NCI-H1105 (cell line): ENCODE results near the gene SERPINE2.
A peak's percentile ranks its signal among the peaks of the same experiment; 100 is the strongest.
"Not testable (repeated sequence)": the region's sequence is repeated elsewhere in the genome, so short reads cannot be mapped to it uniquely, and the experiment has no call there.

ENCODE experiments used
- DNase-seq: peaks from one replicate; lab custom pipeline; 2025; lab: John Stamatoyannopoulos, UW

The SERPINE2 gene

GRCh38 chr2:224011837-224012236, 27.2 kb downstream of the SERPINE2 start:
- no peak for DNase-seq

GRCh38 chr2:224009605-224010315, 29.3 kb downstream of the SERPINE2 start:
- DNase-seq: no peak

GRCh38 chr2:224008702-224009261, 30.3 kb downstream of the SERPINE2 start:
- no peak for DNase-seq

GRCh38 chr2:224004105-224004695, 34.9 kb downstream of the SERPINE2 start:
- DNase-seq: no peak

- not testable (repeated sequence) for DNase-seq
Measured at GRCh38 chr2:224000662-224001061, 38.4 kb downstream of the SERPINE2 start.

GRCh38 chr2:223999862-224000261, 39.2 kb downstream of the SERPINE2 start:
- no peak for DNase-seq

- no peak for DNase-seq
Measured at GRCh38 chr2:223998948-223999347, 40.1 kb downstream of the SERPINE2 start.

- DNase-seq: no peak
Measured at GRCh38 chr2:223997938-223998337, 41.1 kb downstream of the SERPINE2 start.

- DNase-seq: no peak
Measured at GRCh38 chr2:223996391-223996790, 42.7 kb downstream of the SERPINE2 start.

GRCh38 chr2:223995569-223995968, 43.5 kb downstream of the SERPINE2 start:
- DNase-seq: no peak

- DNase-seq: no peak
Measured at GRCh38 chr2:223994562-223995162, 44.4 kb downstream of the SERPINE2 start.

GRCh38 chr2:223993634-223994232, 45.4 kb downstream of the SERPINE2 start:
- DNase-seq: peak; percentile 58

- no peak for DNase-seq
Measured at GRCh38 chr2:223991611-223992010, 47.5 kb downstream of the SERPINE2 start.

- no peak for DNase-seq
Measured at GRCh38 chr2:223989856-223990232, 49.2 kb downstream of the SERPINE2 start.

GRCh38 chr2:223989206-223989855, 49.8 kb downstream of the SERPINE2 start:
- DNase-seq: no peak

GRCh38 chr2:223981241-223981640, 57.8 kb downstream of the SERPINE2 start:
- no peak for DNase-seq

GRCh38 chr2:223980803-223981202, 58.3 kb downstream of the SERPINE2 start:
- no peak for DNase-seq

- DNase-seq: no peak
Measured at GRCh38 chr2:223980397-223980735, 58.7 kb downstream of the SERPINE2 start.

- no peak for DNase-seq
Measured at GRCh38 chr2:223979730-223980396, 59.2 kb downstream of the SERPINE2 start.

- DNase-seq: no peak
Measured at GRCh38 chr2:223978451-223978850, 60.6 kb downstream of the SERPINE2 start.

- DNase-seq: no peak
Measured at GRCh38 chr2:223976635-223977226, 62.4 kb downstream of the SERPINE2 start.
